Mucosa of rectum (tissue), 2 donors: Measurements from ENCODE around the gene PLEKHG3.

Experiments used
- H3K27ac ChIP-seq, 2 donors: one replicate each; pipeline ENCODE4 v1.7.0; 2013; ENCODE audit warnings: inconsistent platforms in 2 of 2, low read depth in 2 of 2, low read length in 2 of 2
- H3K27me3 ChIP-seq, 2 donors: one replicate each; pipeline ENCODE4 v1.7.0; 2013; ENCODE audit warnings: low read length in 2 of 2; ENCODE audit not compliant: control insufficient read depth in 2 of 2, insufficient read depth in 2 of 2
- H3K36me3 ChIP-seq, 2 donors: one replicate each; pipeline ENCODE4 v1.7.0; 2013; ENCODE audit warnings: low read length in 2 of 2; ENCODE audit not compliant: control insufficient read depth in 2 of 2, insufficient read depth in 2 of 2
- H3K4me1 ChIP-seq, 2 donors: one replicate each; pipeline ENCODE4 v1.7.0; 2013; ENCODE audit warnings: low read length in 2 of 2, mild to moderate bottlenecking in 1 of 2; ENCODE audit not compliant: control insufficient read depth in 2 of 2, insufficient read depth in 2 of 2
- H3K4me3 ChIP-seq, 2 donors: one replicate each; pipeline ENCODE4 v1.7.0; 2013; ENCODE audit warnings: low read length in 2 of 2
- H3K9ac ChIP-seq, 2 donors: one replicate each; pipeline ENCODE4 v1.7.0; 2013; ENCODE audit warnings: low read length in 2 of 2, low read depth in 1 of 2, mild to moderate bottlenecking in 1 of 2
- H3K9me3 ChIP-seq, 2 donors: one replicate each; pipeline ENCODE4 v1.7.0; 2013; ENCODE audit warnings: low read length in 2 of 2; ENCODE audit not compliant: control insufficient read depth in 2 of 2
- donor health status: healthy.
- donor health status: Normal muscosa, but diverticular disease.

PLEKHG3 gene

DNA sequence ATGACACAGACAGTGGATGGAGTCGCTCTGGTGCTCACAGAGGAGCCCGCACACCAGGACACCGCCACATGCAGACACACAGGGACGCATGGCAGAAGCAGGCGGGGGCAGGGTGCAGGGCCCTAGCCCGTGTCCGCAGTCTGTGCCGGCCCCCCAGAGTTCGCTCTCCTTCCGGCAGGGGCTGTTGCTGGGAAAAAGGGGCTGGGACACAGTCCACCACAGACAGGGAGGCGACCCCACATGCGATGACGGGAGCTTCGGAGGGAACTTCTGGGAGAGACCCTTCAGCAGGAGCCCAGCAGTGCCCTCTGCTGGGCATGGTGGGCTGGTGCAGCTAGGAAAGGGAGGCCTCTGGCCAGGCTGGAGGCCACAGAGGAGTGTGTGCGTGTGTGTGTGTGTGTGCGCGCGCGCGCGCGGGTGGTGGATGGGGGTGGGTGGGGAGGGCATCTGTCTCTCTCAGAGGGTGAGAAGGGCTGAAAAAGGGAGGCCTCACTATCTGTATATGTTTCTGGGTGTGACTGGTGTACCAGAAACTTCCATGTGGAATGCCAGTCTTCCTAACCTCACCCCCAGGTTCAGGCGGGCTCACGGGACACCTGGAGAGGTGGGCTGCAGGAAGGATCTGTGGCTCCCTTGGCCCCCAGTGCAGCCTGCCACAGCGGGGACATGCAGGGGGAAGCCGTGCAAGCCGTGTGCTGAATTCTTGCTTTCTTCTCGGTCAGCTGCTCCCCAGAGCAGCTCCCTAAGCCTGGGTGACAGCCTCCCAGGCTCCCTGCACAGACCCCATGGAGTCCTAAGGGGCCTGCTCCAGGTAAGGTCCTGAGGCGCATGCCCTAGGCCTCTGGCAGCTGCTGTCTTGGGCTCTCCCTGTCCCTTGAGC lies 60.7 kb downstream of the PLEKHG3 start:
- Histone ChIP-seq H3K9ac (peak overlapping the region in 1 of 2 donors; percentile 55), H3K4me1 (peaks cover 22 to 26% of the 10 kb centered on the region in 2 donors), H3K36me3 (no peaks in the 10 kb centered on the region), H3K9me3 (no peaks in the 10 kb centered on the region), H3K27ac (no peak overlapping the region), H3K27me3 (no peaks in the 10 kb centered on the region), H3K4me3 (peak overlapping the region; percentile 45 to 49)

DNA sequence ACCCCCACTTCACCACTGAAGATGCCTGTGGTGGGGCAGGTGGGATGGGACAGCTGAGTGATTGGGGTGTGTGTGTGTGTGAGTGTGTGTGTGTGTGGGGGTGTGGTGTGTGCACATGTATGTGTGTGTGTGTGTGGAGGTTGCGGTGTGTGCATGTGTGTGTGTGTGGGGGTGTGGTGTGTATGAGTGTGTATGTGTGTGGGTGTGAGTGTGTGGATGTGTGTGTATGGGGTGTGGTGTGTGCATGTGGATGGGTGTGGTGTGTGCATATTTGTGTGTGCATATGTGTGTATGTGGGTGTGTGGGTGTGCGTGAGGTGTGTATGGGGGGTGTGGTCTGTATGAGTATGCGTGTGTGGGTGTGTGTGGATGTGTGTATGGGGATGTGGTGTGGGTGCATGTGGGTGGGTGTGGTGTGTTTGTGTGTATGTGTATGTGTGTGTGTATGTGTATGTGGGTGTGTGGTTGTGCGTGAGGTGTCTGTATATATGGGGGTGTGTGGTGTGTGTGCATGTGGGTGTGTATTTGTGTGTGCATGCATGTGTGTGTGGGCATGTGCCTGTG lies 61.6 kb downstream of the PLEKHG3 start:
- Histone ChIP-seq H3K4me3 (no peak overlapping the region), H3K9me3 (no peaks in the 10 kb centered on the region), H3K4me1 (peaks cover 21 to 26% of the 10 kb centered on the region in 2 donors), H3K36me3 (no peaks in the 10 kb centered on the region), H3K9ac (no peak overlapping the region), H3K27ac (no peak overlapping the region), H3K27me3 (no peaks in the 10 kb centered on the region)

DNA sequence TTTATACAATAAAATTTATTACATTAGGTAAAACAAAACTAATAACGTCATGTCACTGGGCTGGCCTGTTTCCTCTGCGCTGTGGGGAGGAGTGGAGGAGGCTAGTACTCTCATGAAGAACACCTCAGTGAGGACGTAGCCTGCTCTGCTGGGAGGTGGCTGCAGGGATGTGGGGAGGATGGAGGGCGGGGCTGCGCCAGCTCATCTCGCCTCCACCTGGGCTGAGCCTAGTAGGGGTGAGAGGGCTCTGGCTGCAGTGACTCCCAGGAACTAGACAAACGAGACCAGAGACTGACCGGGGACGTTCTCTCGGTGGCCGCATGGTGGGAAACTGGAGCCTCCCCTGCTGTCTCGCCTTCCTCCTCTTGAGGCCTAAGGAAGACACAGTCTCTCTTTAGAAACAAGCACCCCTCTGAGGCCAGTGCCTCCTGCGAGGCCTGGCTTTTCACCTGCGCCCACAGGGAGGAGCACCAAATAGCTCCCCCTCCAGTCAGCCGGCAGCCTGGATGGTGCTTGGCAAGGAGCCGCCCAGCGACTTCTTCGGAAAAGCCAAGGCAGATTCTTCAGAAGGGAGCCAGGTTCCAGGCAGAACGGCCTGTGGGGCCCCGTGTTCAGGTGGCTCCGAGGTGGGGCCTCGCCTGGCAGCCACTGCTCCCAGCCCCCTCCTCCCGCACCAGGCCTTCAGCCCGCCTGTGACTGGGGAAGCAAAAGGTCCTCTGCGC lies 62.4 kb downstream of the PLEKHG3 start:
- H3K9me3 ChIP-seq: no peaks in the 10 kb centered on the region
- no peak overlapping the region for H3K27ac ChIP-seq
- H3K4me1 ChIP-seq: peaks cover 13 to 21% of the 10 kb centered on the region in 2 donors
- no peaks in the 10 kb centered on the region for H3K27me3 ChIP-seq
- H3K9ac ChIP-seq: no peak overlapping the region
- no peak overlapping the region for H3K4me3 ChIP-seq
- no peaks in the 10 kb centered on the region for H3K36me3 ChIP-seq

DNA sequence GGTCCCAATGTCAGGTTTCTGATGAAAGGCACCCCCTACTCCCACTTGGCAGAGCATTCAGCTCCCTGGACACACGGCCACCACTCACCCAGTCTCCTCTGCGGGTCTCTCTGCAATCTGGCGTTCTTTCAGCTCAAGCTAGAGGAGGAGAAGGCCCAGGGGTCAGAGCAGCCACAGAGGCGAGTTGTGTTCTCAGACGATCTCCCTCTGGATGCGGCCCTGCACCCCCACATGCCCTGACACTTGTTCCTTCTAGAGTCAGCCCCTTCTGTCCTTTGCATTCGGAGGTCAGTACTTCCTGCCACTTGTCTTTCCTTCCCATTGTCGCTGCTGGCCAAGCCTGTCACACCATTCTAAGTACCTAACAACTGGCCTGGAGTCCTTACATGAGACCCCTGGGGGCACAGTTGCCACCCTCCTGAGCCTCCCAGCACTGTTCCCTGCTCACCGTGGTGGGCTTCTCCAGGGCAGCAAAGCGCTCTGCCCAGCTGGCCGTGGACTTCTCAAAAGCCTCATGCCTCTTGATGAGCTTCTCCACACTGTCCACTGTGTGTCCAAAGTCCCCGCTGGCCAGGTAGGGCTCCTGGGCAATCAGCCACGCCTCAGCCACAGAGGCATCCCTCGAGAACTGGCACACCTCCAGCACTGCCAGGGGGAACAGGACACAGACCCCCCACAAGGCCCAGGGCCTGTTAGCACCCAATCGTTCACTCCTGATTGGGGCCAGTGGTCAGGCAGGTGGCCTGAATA lies 63.2 kb downstream of the PLEKHG3 start:
- peaks cover 5 to 13% of the 10 kb centered on the region in 2 donors for H3K4me1 ChIP-seq

DNA sequence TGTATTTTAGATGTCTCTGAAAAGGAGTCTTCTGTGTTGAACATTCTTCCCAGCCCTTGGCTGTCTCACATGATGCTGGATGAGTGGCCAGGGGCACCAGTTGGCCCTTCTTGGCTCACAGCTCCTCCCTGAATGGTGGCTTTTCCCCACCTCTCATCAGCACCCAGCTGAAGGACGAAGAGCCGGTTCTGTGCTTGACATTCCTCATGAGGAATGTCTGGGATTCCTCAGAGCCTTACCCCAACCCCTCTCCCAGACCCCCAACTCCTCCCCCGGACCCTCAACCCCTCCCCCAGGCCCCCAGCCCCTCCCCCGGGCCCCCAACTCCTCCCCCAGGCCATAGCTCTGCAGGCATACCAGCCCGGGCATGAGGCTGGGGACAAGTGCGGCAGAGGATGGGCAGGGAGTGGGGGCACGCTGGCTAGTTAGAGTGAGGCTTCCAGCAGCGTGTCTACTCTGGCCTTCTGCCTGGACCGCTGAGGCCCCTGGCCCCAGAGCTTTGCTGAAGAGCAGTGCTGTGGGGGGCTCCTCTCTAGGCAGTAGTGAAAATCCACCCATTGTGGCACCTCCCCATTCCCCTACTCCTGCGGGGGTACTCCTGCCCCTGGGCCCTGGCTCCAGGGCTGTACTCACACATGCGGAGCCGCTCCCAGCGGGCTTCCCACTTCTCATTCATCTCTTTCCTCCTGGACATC lies 64.3 kb downstream of the PLEKHG3 start:
- no peak overlapping the region for H3K4me3 ChIP-seq
- H3K9me3 ChIP-seq: no peaks in the 10 kb centered on the region
- no peak overlapping the region for H3K9ac ChIP-seq
- H3K36me3 ChIP-seq: no peaks in the 10 kb centered on the region
- H3K27ac ChIP-seq: no peak overlapping the region
- H3K4me1 ChIP-seq: peaks cover 2 to 8% of the 10 kb centered on the region in 2 donors
- no peaks in the 10 kb centered on the region for H3K27me3 ChIP-seq

More for the DNA sequence above, 63.2 kb downstream of the PLEKHG3 start:
- Histone ChIP-seq H3K36me3 (no peaks in the 10 kb centered on the region), H3K27me3 (no peaks in the 10 kb centered on the region), H3K27ac (no peak overlapping the region), H3K9ac (no peak overlapping the region), H3K9me3 (no peaks in the 10 kb centered on the region), H3K4me3 (no peak overlapping the region)

DNA sequence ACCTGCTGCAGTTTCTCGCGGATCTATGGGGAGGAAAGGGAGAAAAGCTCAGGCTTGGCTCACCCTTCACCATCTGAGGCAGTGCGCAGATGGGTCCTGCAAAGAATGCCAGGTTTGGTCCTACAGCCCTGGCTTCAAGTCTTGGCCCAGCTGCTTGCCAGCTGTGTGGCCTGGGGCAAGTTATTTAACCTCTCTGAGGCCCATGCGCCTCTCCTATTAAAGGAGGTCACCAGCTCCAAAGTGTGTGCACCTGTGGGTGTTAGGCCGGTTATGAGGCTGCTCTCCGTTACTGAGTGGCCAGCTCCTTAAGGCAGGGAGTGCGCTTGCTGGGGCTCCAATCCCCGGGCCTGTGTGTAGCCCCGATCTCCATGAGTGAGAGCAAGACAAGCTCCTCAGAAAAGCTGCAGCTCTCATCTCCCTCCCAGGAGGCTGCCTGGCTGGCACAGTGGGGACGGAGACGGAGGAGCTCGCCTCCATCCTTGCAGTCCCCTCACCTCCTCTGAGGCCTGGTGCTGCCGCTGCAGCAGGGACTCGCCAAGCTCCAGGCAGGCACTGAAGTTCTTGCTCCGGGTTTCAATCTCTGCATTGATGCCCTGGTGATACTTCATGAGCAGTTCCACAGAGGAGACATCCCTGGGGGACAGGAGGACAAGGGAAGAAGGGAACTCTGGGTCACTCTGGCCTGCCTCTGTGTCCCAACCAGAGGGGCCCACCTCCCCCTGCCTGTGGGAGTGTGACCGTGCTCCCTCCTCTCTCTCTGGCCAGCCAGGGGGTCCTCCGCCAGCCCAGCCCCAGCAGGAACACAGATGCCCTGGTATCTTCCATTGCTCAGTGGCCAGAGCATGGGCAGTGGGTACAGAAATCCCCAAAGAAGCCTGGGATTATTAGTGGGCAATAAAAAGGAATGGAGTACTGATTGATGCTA lies 65.1 kb downstream of the PLEKHG3 start:
- Histone ChIP-seq H3K9ac (no peak overlapping the region), H3K27me3 (no peaks in the 10 kb centered on the region), H3K9me3 (no peaks in the 10 kb centered on the region), H3K36me3 (no peaks in the 10 kb centered on the region), H3K27ac (no peak overlapping the region), H3K4me3 (no peak overlapping the region), H3K4me1 (peaks cover 2 to 4% of the 10 kb centered on the region in 2 donors)

DNA sequence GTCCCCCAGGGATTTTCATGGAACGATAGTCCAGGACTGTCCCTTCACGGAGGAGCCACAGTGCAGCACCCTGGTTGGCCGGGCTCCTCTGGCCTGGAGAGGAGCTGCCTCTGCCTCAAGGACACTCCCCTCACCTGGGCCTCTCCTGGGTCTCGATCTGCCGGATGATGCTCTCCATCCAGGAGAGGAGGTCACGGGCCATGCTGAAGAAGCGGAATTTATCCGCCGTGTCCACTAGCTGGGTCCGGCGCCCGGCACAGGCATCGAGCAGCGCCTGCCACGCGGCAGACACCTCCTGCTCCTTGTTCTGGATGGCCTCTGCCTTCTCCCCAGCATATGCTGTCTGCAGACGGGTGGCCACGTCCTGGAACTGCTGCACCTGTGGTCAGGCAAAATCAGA lies 66.5 kb downstream of the PLEKHG3 start:
- H3K27me3 ChIP-seq: no peaks in the 10 kb centered on the region
- no peaks in the 10 kb centered on the region for H3K9me3 ChIP-seq
- H3K4me1 ChIP-seq: no peaks in the 10 kb centered on the region
- H3K9ac ChIP-seq: no peak overlapping the region
- no peaks in the 10 kb centered on the region for H3K36me3 ChIP-seq
- no peak overlapping the region for H3K4me3 ChIP-seq
- H3K27ac ChIP-seq: no peak overlapping the region

DNA sequence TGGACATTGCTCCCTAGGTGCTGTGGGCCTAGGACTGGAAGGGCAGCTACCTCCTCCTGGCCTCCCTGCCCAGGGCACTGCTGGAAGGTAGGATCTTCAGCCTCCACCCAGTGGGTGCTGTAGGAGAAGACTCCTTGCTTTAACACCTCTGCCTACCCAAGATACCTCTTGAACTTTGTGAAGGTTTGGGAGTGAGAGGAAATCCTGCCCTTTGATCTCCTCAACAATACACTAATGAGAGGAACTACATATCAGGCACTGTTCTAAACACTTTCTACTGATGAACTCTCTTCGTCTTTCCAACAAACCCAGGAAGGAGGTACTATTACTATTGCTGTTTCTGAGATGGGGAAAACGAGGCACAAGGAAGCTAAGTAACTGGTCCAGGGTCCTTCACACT lies 66.9 kb downstream of the PLEKHG3 start:
- Histone ChIP-seq H3K27ac (no peak overlapping the region), H3K36me3 (no peaks in the 10 kb centered on the region), H3K9me3 (no peaks in the 10 kb centered on the region), H3K27me3 (no peaks in the 10 kb centered on the region), H3K4me1 (no peaks in the 10 kb centered on the region), H3K9ac (no peak overlapping the region), H3K4me3 (no peak overlapping the region)
